HepG2 (cell line): ENCODE results near the gene WDR35. TPM values are rescaled to one million over a fixed set of nuclear protein-coding genes. Genes with fewer than 3 reads are reported as not detected.

Experiments used
- BRCA1 ChIP-seq: sonication (generic); formaldehyde crosslinking; IDR thresholded peaks from 2 replicates; pipeline ENCODE4 v1.4.0; 2020; ENCODE audit warnings: missing genetic modification reagents
- BRF2 ChIP-seq: sonication (generic); formaldehyde crosslinking; IDR thresholded peaks from 2 replicates; pipeline ENCODE4 v1.8.1; 2022; ENCODE audit warnings: mild to moderate bottlenecking, missing genetic modification reagents
- CSRNP2 ChIP-seq: sonication (generic); formaldehyde crosslinking; conservative IDR thresholded peaks from 2 replicates; pipeline ENCODE4 v1.8.0; 2022; ENCODE audit warnings: low read depth, missing genetic modification reagents
- FOXA3 ChIP-seq: IDR thresholded peaks from 2 replicates; pipeline ENCODE4 v1.6.1; 2016; ENCODE audit warnings: missing genetic modification reagents, missing compliant biosample characterization
- HOXA3 ChIP-seq: sonication (generic); formaldehyde crosslinking; IDR thresholded peaks from 2 replicates; pipeline ENCODE4 v1.5.0; 2020; ENCODE audit warnings: missing genetic modification reagents
- MLX ChIP-seq: IDR thresholded peaks from 2 replicates; pipeline ENCODE4 v1.6.1; 2016
- MYNN ChIP-seq: sonication (generic); formaldehyde crosslinking; IDR thresholded peaks from 2 replicates; pipeline ENCODE4 v1.4.0; 2020; ENCODE audit warnings: mild to moderate bottlenecking, low read depth, missing genetic modification reagents
- ZNF44 ChIP-seq: sonication (generic); formaldehyde crosslinking; IDR thresholded peaks from 2 replicates; pipeline ENCODE4 v1.5.1; 2020; ENCODE audit warnings: mild to moderate bottlenecking, missing genetic modification reagents
- ZNF564 ChIP-seq: sonication (generic); formaldehyde crosslinking; IDR thresholded peaks from 2 replicates; pipeline ENCODE4 v1.8.1; 2023; ENCODE audit warnings: mild to moderate bottlenecking, missing genetic modification reagents
- ZNF746 ChIP-seq: sonication (generic); formaldehyde crosslinking; IDR thresholded peaks from 2 replicates; pipeline ENCODE4 v1.8.0; 2022; ENCODE audit warnings: mild to moderate bottlenecking, missing genetic modification reagents
- ZNF83 ChIP-seq: sonication (generic); formaldehyde crosslinking; IDR thresholded peaks from 2 replicates; pipeline ENCODE4 v1.4.0; 2020; ENCODE audit warnings: missing genetic modification reagents, mild to moderate bottlenecking, borderline replicate concordance
- ZNF879 ChIP-seq: sonication (generic); formaldehyde crosslinking; IDR thresholded peaks from 2 replicates; pipeline ENCODE4 v1.8.1; 2023; ENCODE audit warnings: missing genetic modification reagents
- ZSCAN9 ChIP-seq: IDR thresholded peaks from 2 replicates; pipeline ENCODE4 v1.6.1; 2016; ENCODE audit warnings: borderline replicate concordance
- polyA plus RNA-seq, 8 experiments: library from polyadenylated mRNA; depleted of rRNA in 3 of 8; stranded (reverse) in 7 of 8; unstranded in 1 of 8; fragments of >200 nt; fragmentation: Illumina TruSeq in 4 of 8; extraction: Trizol in 4 of 8; gene quantifications; 2 replicates each; pipeline versions ENCODE4 v1.2.1 to v1.2.3, GENCODE V29; 2011 to 2016; ENCODE audit warnings: low read depth in 4 of 8, missing spikeins in 1 of 8, mixed read lengths in 1 of 8; ENCODE audit not compliant: insufficient read depth in 1 of 8
- total RNA-seq, 5 experiments: library from RNA; depleted of rRNA; stranded (reverse); fragments of >200 nt; fragmentation: Illumina TruSeq; extraction: Trizol; gene quantifications; 2 replicates each; pipeline ENCODE4 v1.2.3, GENCODE V29; 2016; ENCODE audit warnings: low read depth in 1 of 5
- TF ChIP-seq, protein P1 (sequence below): sonication (generic); formaldehyde crosslinking; IDR thresholded peaks from 2 replicates; pipeline ENCODE4 v1.5.0; 2020; ENCODE audit warnings: mild to moderate bottlenecking, missing genetic modification reagents
- TF ChIP-seq, protein P2 (sequence below): IDR thresholded peaks from 2 replicates; pipeline ENCODE4 v1.6.1; 2016; ENCODE audit warnings: low read depth, missing genetic modification reagents, missing compliant biosample characterization
- TF ChIP-seq, protein P3 (sequence below): sonication (generic); formaldehyde crosslinking; IDR thresholded peaks from 2 replicates; pipeline ENCODE4 v1.4.0; 2020; ENCODE audit warnings: missing genetic modification reagents

The WDR35 gene
- total and polyA plus RNA-seq, 2 of the 13 experiments (the other 11 are each of a cell fraction or from before 2014, with no cell fraction given) = 11.1 to 19.6 TPM

- TF ChIP-seq ZNF83 (CRISPR knock-in tag) = no peak
- TF ChIP-seq, protein P1, sequence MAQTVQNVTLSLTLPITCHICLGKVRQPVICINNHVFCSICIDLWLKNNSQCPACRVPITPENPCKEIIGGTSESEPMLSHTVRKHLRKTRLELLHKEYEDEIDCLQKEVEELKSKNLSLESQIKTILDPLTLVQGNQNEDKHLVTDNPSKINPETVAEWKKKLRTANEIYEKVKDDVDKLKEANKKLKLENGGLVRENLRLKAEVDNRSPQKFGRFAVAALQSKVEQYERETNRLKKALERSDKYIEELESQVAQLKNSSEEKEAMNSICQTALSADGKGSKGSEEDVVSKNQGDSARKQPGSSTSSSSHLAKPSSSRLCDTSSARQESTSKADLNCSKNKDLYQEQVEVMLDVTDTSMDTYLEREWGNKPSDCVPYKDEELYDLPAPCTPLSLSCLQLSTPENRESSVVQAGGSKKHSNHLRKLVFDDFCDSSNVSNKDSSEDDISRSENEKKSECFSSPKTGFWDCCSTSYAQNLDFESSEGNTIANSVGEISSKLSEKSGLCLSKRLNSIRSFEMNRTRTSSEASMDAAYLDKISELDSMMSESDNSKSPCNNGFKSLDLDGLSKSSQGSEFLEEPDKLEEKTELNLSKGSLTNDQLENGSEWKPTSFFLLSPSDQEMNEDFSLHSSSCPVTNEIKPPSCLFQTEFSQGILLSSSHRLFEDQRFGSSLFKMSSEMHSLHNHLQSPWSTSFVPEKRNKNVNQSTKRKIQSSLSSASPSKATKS (CRISPR knock-in tag) = no peak
- TF ChIP-seq BRF2 (CRISPR knock-in tag) = no peak
- peak; percentile 27; the same call in 1 of the 2 replicates for TF ChIP-seq MYNN (CRISPR knock-in tag)
- TF ChIP-seq MLX (CRISPR knock-in tag) = peak; percentile 57; the same call in 1 of the 2 replicates
- TF ChIP-seq HOXA3 (CRISPR knock-in tag) = peak; percentile 82; the same call in 1 of the 2 replicates
- TF ChIP-seq, protein P2, sequence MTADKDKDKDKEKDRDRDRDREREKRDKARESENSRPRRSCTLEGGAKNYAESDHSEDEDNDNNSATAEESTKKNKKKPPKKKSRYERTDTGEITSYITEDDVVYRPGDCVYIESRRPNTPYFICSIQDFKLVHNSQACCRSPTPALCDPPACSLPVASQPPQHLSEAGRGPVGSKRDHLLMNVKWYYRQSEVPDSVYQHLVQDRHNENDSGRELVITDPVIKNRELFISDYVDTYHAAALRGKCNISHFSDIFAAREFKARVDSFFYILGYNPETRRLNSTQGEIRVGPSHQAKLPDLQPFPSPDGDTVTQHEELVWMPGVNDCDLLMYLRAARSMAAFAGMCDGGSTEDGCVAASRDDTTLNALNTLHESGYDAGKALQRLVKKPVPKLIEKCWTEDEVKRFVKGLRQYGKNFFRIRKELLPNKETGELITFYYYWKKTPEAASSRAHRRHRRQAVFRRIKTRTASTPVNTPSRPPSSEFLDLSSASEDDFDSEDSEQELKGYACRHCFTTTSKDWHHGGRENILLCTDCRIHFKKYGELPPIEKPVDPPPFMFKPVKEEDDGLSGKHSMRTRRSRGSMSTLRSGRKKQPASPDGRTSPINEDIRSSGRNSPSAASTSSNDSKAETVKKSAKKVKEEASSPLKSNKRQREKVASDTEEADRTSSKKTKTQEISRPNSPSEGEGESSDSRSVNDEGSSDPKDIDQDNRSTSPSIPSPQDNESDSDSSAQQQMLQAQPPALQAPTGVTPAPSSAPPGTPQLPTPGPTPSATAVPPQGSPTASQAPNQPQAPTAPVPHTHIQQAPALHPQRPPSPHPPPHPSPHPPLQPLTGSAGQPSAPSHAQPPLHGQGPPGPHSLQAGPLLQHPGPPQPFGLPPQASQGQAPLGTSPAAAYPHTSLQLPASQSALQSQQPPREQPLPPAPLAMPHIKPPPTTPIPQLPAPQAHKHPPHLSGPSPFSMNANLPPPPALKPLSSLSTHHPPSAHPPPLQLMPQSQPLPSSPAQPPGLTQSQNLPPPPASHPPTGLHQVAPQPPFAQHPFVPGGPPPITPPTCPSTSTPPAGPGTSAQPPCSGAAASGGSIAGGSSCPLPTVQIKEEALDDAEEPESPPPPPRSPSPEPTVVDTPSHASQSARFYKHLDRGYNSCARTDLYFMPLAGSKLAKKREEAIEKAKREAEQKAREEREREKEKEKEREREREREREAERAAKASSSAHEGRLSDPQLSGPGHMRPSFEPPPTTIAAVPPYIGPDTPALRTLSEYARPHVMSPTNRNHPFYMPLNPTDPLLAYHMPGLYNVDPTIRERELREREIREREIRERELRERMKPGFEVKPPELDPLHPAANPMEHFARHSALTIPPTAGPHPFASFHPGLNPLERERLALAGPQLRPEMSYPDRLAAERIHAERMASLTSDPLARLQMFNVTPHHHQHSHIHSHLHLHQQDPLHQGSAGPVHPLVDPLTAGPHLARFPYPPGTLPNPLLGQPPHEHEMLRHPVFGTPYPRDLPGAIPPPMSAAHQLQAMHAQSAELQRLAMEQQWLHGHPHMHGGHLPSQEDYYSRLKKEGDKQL (CRISPR knock-in tag) = no peak
- peak; percentile 86 for TF ChIP-seq BRCA1 (CRISPR knock-in tag)
- TF ChIP-seq CSRNP2 (CRISPR knock-in tag) = no peak
- peak; percentile 94 for TF ChIP-seq ZNF44 (CRISPR knock-in tag)
- peak; percentile 78; the same call in 1 of the 2 replicates for TF ChIP-seq ZNF564 (CRISPR knock-in tag)
- peak; percentile 29; the same call in 1 of the 2 replicates for TF ChIP-seq ZNF746
- TF ChIP-seq, protein P3, sequence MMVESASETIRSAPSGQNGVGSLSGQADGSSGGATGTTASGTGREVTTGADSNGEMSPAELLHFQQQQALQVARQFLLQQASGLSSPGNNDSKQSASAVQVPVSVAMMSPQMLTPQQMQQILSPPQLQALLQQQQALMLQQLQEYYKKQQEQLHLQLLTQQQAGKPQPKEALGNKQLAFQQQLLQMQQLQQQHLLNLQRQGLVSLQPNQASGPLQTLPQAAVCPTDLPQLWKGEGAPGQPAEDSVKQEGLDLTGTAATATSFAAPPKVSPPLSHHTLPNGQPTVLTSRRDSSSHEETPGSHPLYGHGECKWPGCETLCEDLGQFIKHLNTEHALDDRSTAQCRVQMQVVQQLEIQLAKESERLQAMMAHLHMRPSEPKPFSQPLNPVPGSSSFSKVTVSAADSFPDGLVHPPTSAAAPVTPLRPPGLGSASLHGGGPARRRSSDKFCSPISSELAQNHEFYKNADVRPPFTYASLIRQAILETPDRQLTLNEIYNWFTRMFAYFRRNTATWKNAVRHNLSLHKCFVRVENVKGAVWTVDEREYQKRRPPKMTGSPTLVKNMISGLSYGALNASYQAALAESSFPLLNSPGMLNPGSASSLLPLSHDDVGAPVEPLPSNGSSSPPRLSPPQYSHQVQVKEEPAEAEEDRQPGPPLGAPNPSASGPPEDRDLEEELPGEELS = peak; percentile 70
- TF ChIP-seq ZSCAN9 = peak; percentile 39
- peak; percentile 93 for TF ChIP-seq ZNF879 (CRISPR knock-in tag)
- TF ChIP-seq FOXA3 = peak; percentile 75
Measured at GRCh38 chr2:19989667-19990415, at the start of gene WDR35 (continued).
